ENCODE results near the gene GYPC. TPM values are rescaled to one million over a fixed set of nuclear protein-coding genes. Genes with fewer than 3 reads are reported as not detected.
A peak's percentile ranks its signal among the peaks of the same experiment; 100 is the strongest.
"Not testable (repeated sequence)": the region's sequence is repeated elsewhere in the genome, so short reads cannot be mapped to it uniquely, and the experiment has no call there.

Gene GYPC
- total RNA-seq, 2 experiments from 2014 or later = 148 to 157 TPM

DNA sequence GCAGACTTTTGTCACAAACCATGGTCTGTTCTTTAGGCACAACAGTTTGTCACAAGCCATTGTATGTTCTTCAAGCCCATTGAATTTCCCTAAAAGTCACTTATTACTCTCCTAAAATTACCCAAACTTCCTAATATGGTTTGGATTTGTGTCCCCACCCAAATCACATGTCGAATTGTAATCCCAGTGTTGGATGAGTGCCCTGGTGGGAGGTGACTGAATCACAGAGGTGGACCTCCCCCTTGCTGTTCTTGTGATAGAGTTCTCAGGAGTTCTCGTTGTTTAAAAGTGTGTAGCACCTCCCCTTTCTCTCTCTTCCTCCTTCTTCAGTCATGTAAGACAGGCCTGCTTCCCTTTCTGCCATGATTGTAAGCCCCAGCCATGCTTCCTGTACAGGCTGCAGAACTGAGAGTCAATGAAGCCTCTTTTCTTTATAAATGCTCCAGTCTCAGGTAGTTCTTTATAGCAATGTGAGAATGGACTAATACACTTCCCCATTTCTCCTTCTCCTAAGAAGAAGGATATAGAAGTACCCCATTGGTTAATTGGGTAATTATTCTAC is 11.2 kb upstream of the GYPC start:
- CTCF ChIA-PET = no interaction called here
- H3K27me3 Mint-ChIP-seq = no peaks in the 10 kb centered on the region

DNA sequence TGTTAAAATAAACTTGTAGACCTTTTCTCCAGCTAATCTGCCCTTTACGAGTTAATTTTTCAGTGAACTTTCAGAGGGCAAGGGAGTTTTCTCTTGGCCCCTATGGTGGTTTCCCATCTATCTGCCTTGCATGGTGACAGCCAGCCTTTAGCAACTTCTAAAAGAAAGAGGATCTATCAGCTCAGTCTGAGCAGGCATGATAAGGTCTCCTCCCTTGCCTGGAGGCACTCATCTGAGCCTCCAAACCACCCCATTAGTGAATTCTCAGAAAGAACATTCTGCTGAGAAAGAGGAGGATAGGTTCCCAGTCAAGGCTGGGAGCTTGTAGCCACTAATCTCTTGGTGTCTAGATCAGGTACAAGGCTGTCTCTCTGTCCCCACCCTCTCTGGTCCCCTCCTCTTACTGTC is 10.7 kb upstream of the GYPC start:
- no peaks in the 10 kb centered on the region for H3K4me1 Mint-ChIP-seq (ENCODE audit: low read depth)
- DNase-seq = no peak

More for the DNA sequence above, 11.2 kb upstream of the GYPC start:
- no peaks in the 10 kb centered on the region for H3K4me1 ChIP-seq (ENCODE audit: insufficient read depth, low read length)
- H3K36me3 ChIP-seq (ENCODE audit: insufficient read depth, low read length) = no peaks in the 10 kb centered on the region
- peak in 2 of 14 experiments; percentile 43 to 61 for DNase-seq
- H3K27ac Mint-ChIP-seq = no peak overlapping the region
- no peaks in the 10 kb centered on the region for H3K9me3 Mint-ChIP-seq
- no peak for ATAC-seq (ENCODE audit: poor library complexity)
- H3K27ac ChIP-seq (ENCODE audit: low read depth in 1 of 2, low read length in 2 of 2) = no peak overlapping the region
- no peaks in the 10 kb centered on the region for H3K4me1 Mint-ChIP-seq (ENCODE audit: low read depth)
- no peaks in the 10 kb centered on the region for H3K9me3 ChIP-seq (ENCODE audit: control insufficient read depth in 1 of 2, insufficient read depth in 1 of 2, low read length in 2 of 2)
- intact Hi-C loops (cut with DNase I, micrococcal nuclease) = no loop called here
- TF ChIP-seq, protein P1, sequence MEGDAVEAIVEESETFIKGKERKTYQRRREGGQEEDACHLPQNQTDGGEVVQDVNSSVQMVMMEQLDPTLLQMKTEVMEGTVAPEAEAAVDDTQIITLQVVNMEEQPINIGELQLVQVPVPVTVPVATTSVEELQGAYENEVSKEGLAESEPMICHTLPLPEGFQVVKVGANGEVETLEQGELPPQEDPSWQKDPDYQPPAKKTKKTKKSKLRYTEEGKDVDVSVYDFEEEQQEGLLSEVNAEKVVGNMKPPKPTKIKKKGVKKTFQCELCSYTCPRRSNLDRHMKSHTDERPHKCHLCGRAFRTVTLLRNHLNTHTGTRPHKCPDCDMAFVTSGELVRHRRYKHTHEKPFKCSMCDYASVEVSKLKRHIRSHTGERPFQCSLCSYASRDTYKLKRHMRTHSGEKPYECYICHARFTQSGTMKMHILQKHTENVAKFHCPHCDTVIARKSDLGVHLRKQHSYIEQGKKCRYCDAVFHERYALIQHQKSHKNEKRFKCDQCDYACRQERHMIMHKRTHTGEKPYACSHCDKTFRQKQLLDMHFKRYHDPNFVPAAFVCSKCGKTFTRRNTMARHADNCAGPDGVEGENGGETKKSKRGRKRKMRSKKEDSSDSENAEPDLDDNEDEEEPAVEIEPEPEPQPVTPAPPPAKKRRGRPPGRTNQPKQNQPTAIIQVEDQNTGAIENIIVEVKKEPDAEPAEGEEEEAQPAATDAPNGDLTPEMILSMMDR (IDR thresholded peaks at IDR 0.05) = no peak
- POLR2A ChIA-PET = interaction anchor here (1.0 kb wide), 1 partner anchor 19 kb away, joined by 4 read pairs; no protein-coding TSS in a partner anchor
- no peaks in the 10 kb centered on the region for H3K27me3 ChIP-seq (ENCODE audit: control insufficient read depth in 1 of 2, insufficient read depth in 2 of 2, low read length in 2 of 2)
- no peak overlapping the region for H3K4me3 Mint-ChIP-seq
- H3K36me3 Mint-ChIP-seq (ENCODE audit: low read depth) = no peaks in the 10 kb centered on the region
- no peak overlapping the region for H3K4me3 ChIP-seq (ENCODE audit: low read length)

DNA sequence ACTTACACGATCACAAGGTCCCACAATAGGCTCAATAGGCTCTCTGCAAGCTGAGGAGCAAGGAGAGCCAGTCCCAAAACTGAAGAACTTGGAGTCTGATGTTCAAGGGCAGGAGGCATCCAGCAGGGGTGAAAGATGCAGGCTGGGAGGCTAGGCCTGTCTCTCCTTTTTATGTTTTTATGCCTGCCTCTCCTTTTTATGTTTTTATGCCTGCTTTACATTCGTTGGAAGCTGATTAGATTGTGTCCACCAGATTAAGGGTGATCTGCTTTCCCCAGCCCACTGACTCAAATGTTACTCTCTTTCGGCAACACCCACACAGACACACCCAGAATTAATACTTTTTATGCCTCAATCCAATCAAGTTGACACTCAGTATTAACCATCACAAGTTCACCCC is 9.9 kb upstream of the GYPC start:
- DNase-seq (no peak), ATAC-seq (ENCODE audit: poor library complexity) (no peak)
- Mint-ChIP-seq H3K4me1 (ENCODE audit: low read depth) (no peaks in the 10 kb centered on the region), H3K9me3 (no peaks in the 10 kb centered on the region), H3K36me3 (ENCODE audit: low read depth) (no peaks in the 10 kb centered on the region), H3K27ac (no peak overlapping the region), H3K27me3 (no peaks in the 10 kb centered on the region), H3K4me3 (no peak overlapping the region)
- H3K36me3 ChIP-seq (ENCODE audit: insufficient read depth, low read length) = no peaks in the 10 kb centered on the region
- H3K4me1 ChIP-seq (ENCODE audit: insufficient read depth, low read length) = no peaks in the 10 kb centered on the region
- TF ChIP-seq, protein P1 (IDR thresholded peaks at IDR 0.05) = no peak
- no peaks in the 10 kb centered on the region for H3K27me3 ChIP-seq (ENCODE audit: control insufficient read depth in 1 of 2, insufficient read depth in 2 of 2, low read length in 2 of 2)
- ChIA-PET POLR2A (no interaction called here), CTCF (no interaction called here)
- H3K4me3 ChIP-seq (ENCODE audit: low read length) = no peak overlapping the region
- no peak overlapping the region for H3K27ac ChIP-seq (ENCODE audit: low read depth in 1 of 2, low read length in 2 of 2)
- intact Hi-C loops (cut with DNase I, micrococcal nuclease) = no loop called here
- no peaks in the 10 kb centered on the region for H3K9me3 ChIP-seq (ENCODE audit: control insufficient read depth in 1 of 2, insufficient read depth in 1 of 2, low read length in 2 of 2)

More for the DNA sequence above, 10.7 kb upstream of the GYPC start:
- H3K4me3 ChIP-seq (ENCODE audit: low read length) = no peak overlapping the region
- no peak for ATAC-seq (ENCODE audit: poor library complexity)
- Mint-ChIP-seq H3K27me3 (no peaks in the 10 kb centered on the region), H3K36me3 (ENCODE audit: low read depth) (no peaks in the 10 kb centered on the region), H3K4me3 (no peak overlapping the region), H3K9me3 (no peaks in the 10 kb centered on the region), H3K27ac (no peak overlapping the region)
- H3K4me1 ChIP-seq (ENCODE audit: insufficient read depth, low read length) = no peaks in the 10 kb centered on the region
- intact Hi-C loops (cut with DNase I, micrococcal nuclease) = no loop called here
- H3K9me3 ChIP-seq (ENCODE audit: control insufficient read depth in 1 of 2, insufficient read depth in 1 of 2, low read length in 2 of 2) = no peaks in the 10 kb centered on the region
- ChIA-PET CTCF (no interaction called here), POLR2A (no interaction called here)
- TF ChIP-seq, protein P1 (IDR thresholded peaks at IDR 0.05) = no peak
- H3K36me3 ChIP-seq (ENCODE audit: insufficient read depth, low read length) = no peaks in the 10 kb centered on the region
- H3K27me3 ChIP-seq (ENCODE audit: control insufficient read depth in 1 of 2, insufficient read depth in 2 of 2, low read length in 2 of 2) = no peaks in the 10 kb centered on the region
- H3K27ac ChIP-seq (ENCODE audit: low read depth in 1 of 2, low read length in 2 of 2) = no peak overlapping the region

DNA sequence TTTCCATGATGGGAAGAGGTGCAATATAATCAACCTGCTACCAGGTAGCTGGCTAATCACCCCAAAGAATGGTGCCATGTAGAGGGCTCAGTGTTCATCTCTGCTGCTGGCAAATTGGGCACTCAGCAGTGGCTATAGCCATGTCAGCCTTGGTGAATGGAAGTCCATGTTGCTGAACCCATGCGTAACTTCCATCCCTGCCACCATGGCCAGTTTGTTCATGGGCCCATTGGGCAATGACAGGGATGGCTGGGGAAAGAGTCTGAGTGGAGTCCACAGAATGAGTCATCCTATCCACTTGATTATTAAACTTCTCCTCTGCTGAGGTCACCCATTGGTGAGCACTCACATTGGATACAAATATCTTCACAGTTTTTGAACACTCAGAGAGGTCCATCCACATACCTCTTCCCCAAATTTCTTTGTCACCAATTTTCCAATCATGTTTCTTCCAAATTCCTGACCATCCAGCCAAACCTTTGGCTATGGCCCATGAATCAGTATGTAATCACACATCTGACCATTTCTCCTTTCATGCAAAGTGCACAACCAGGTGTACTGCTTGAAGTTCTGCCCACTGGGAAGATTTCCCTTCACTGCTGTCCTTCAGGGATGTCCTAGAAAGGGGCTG is 8.1 kb upstream of the GYPC start:
- H3K9me3 ChIP-seq (ENCODE audit: control insufficient read depth in 1 of 2, insufficient read depth in 1 of 2, low read length in 2 of 2); H3K4me1 Mint-ChIP-seq (ENCODE audit: low read depth); H3K36me3 ChIP-seq (ENCODE audit: insufficient read depth, low read length); H3K36me3 Mint-ChIP-seq (ENCODE audit: low read depth); H3K27ac ChIP-seq (ENCODE audit: low read depth in 1 of 2, low read length in 2 of 2); H3K27me3 Mint-ChIP-seq; POLR2A ChIA-PET; H3K27me3 ChIP-seq (ENCODE audit: control insufficient read depth in 1 of 2, insufficient read depth in 2 of 2, low read length in 2 of 2); H3K27ac Mint-ChIP-seq; H3K4me3 Mint-ChIP-seq; CTCF ChIA-PET; H3K4me1 ChIP-seq (ENCODE audit: insufficient read depth, low read length); H3K4me3 ChIP-seq (ENCODE audit: low read length); intact Hi-C loops (cut with DNase I, micrococcal nuclease); ATAC-seq (ENCODE audit: poor library complexity); H3K9me3 Mint-ChIP-seq: not testable (repeated sequence)
- peak in 1 of 14 experiments; percentile 36 for DNase-seq

DNA sequence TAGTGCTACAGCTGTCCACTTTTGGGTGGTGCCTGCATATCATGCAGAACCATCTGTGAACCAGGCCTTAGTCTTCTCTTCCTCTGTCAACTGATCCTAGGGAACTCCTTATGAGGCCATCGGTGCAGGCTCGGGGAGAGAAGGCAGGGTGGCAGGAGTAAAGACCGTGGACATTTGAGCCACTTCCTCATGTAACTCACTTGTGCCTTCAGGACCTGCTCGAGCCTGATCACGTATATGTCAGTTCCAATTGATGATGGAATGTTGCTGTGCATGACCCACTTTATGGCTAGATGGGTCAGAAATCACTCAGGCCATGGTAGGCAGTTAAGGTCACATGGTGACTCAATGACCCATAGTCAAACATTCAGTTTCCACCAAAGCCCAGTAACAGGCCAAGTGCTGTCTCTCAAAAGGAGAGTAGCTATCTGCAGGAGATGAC is 7.6 kb upstream of the GYPC start:
- intact Hi-C loops (cut with DNase I, micrococcal nuclease); CTCF ChIA-PET; POLR2A ChIA-PET; H3K27me3 Mint-ChIP-seq; H3K4me1 Mint-ChIP-seq (ENCODE audit: low read depth); H3K4me3 ChIP-seq (ENCODE audit: low read length); ATAC-seq (ENCODE audit: poor library complexity); H3K27ac ChIP-seq (ENCODE audit: low read depth in 1 of 2, low read length in 2 of 2); H3K9me3 ChIP-seq (ENCODE audit: control insufficient read depth in 1 of 2, insufficient read depth in 1 of 2, low read length in 2 of 2); H3K27me3 ChIP-seq (ENCODE audit: control insufficient read depth in 1 of 2, insufficient read depth in 2 of 2, low read length in 2 of 2); H3K36me3 Mint-ChIP-seq (ENCODE audit: low read depth); DNase-seq; H3K4me1 ChIP-seq (ENCODE audit: insufficient read depth, low read length); H3K36me3 ChIP-seq (ENCODE audit: insufficient read depth, low read length); H3K27ac Mint-ChIP-seq; H3K4me3 Mint-ChIP-seq; H3K9me3 Mint-ChIP-seq: not testable (repeated sequence)

All from CD4-positive, alpha-beta T cell (primary cell).